HEK293 (cell line): ENCODE results near the gene CAT.

Source experiments
- CTCF ChIA-PET: fragments of 350-600 bp; formaldehyde crosslinking; extraction: SDS; loops from one replicate; lab custom pipeline; 2021; ENCODE audit warnings: antibody characterized with exemption; lab: Yijun Ruan, JAX
- POLR2A ChIA-PET: fragments of 300-600 bp; formaldehyde crosslinking; extraction: SDS; loops from one replicate; lab custom pipeline; 2020; ENCODE audit warnings: antibody characterized with exemption, inconsistent platforms; lab: Yijun Ruan, JAX
- H3K27ac ChIP-seq: fragments of 200-500 bp; sonication (Bioruptor generic); 2 replicates; pipeline ENCODE4 v1.5.1; 2014; ENCODE audit warnings: low read depth, low read length, control low read depth, inconsistent platforms; ENCODE audit errors: extremely low read depth
- H3K36me3 ChIP-seq, 2 experiments: fragments of 200-500 bp in 1 of 2; sonication (Bioruptor generic) in 1 of 2; 1 replicate in 1 of 2; 2 replicates in 1 of 2; pipeline ENCODE4 v1.5.1; 2014 to 2017; ENCODE audit warnings: inconsistent platforms in 2 of 2, low read length in 2 of 2; ENCODE audit not compliant: control insufficient read depth in 2 of 2, insufficient read depth in 1 of 2
- H3K4me1 ChIP-seq: fragments of 200-500 bp; sonication (Bioruptor generic); 2 replicates; pipeline ENCODE4 v1.5.1; 2014; ENCODE audit warnings: mild to moderate bottlenecking, low read length, inconsistent platforms; ENCODE audit not compliant: control insufficient read depth, insufficient read depth
- H3K4me3 ChIP-seq: 2 replicates; pipeline ENCODE4 v1.5.1; 2011; ENCODE audit warnings: low read depth, mild to moderate bottlenecking, control low read depth, low read length, moderate library complexity
- H3K9me3 ChIP-seq: fragments of 200-500 bp; sonication (Bioruptor generic); 2 replicates; pipeline ENCODE4 v1.5.1; 2014; ENCODE audit warnings: low read depth, low read length, inconsistent platforms; ENCODE audit not compliant: control insufficient read depth, insufficient read depth
- ATF2 ChIP-seq: fragments of 450-650 bp; formaldehyde crosslinking; IDR thresholded peaks from 2 replicates; pipeline ENCODE4 v1.5.1; 2016; ENCODE audit warnings: missing biosample characterization, missing genetic modification characterization, low read depth
- KLF16 ChIP-seq: fragments of 450-650 bp; formaldehyde crosslinking; IDR thresholded peaks from 2 replicates; pipeline ENCODE4 v1.5.1; 2017; ENCODE audit warnings: missing biosample characterization, missing genetic modification characterization
- MYNN ChIP-seq: fragments of 450-650 bp; formaldehyde crosslinking; IDR thresholded peaks from 2 replicates; pipeline ENCODE4 v1.5.1; 2016; ENCODE audit warnings: missing biosample characterization, missing genetic modification characterization, borderline replicate concordance
- SCRT1 ChIP-seq: fragments of 450-650 bp; formaldehyde crosslinking; IDR thresholded peaks from 2 replicates; pipeline ENCODE4 v1.5.1; 2016; ENCODE audit warnings: missing biosample characterization, missing genetic modification characterization, borderline replicate concordance
- WT1 ChIP-seq: fragments of 450-650 bp; formaldehyde crosslinking; IDR thresholded peaks from 2 replicates; pipeline ENCODE4 v1.5.1; 2016; ENCODE audit warnings: missing biosample characterization, missing genetic modification characterization
- YY1 ChIP-seq: fragments of 450-650 bp; formaldehyde crosslinking; IDR thresholded peaks from 2 replicates; pipeline ENCODE4 v1.5.1; 2018; ENCODE audit warnings: missing biosample characterization, missing genetic modification characterization
- ZFHX2 ChIP-seq: fragments of 450-650 bp; formaldehyde crosslinking; conservative IDR thresholded peaks from 2 replicates; pipeline ENCODE4 v1.5.1; 2016; ENCODE audit warnings: missing biosample characterization, missing genetic modification characterization
- ZNF138 ChIP-seq: fragments of 450-650 bp; formaldehyde crosslinking; IDR thresholded peaks from 2 replicates; pipeline ENCODE4 v1.5.1; 2016; ENCODE audit warnings: missing biosample characterization, missing genetic modification characterization, borderline replicate concordance
- ZNF18 ChIP-seq: fragments of 450-650 bp; formaldehyde crosslinking; IDR thresholded peaks from 2 replicates; pipeline ENCODE4 v1.5.1; 2016; ENCODE audit warnings: missing biosample characterization, missing genetic modification characterization
- ZNF473 ChIP-seq: fragments of 450-650 bp; formaldehyde crosslinking; IDR thresholded peaks from 2 replicates; pipeline ENCODE4 v1.5.1; 2017; ENCODE audit warnings: missing biosample characterization, missing genetic modification characterization
- ZNF514 ChIP-seq: fragments of 450-650 bp; formaldehyde crosslinking; IDR thresholded peaks from 2 replicates; pipeline ENCODE4 v1.5.1; 2016; ENCODE audit warnings: missing biosample characterization, missing genetic modification characterization
- ZNF548 ChIP-seq: fragments of 450-650 bp; formaldehyde crosslinking; IDR thresholded peaks from 2 replicates; pipeline ENCODE4 v1.5.1; 2016; ENCODE audit warnings: missing biosample characterization, missing genetic modification characterization
- ZNF561 ChIP-seq: fragments of 450-650 bp; IDR thresholded peaks from 2 replicates; pipeline ENCODE4 v1.5.1; 2018; ENCODE audit warnings: missing biosample characterization, missing genetic modification characterization, borderline replicate concordance
- ZNF626 ChIP-seq: fragments of 450-650 bp; sonication (Bioruptor Pico); formaldehyde crosslinking; IDR thresholded peaks from 2 replicates; pipeline ENCODE4 v1.5.1; 2018; ENCODE audit warnings: missing biosample characterization, missing genetic modification characterization, inconsistent platforms
- ZNF645 ChIP-seq: fragments of 450-650 bp; formaldehyde crosslinking; IDR thresholded peaks from 2 replicates; pipeline ENCODE4; 2016; ENCODE audit warnings: missing biosample characterization, missing genetic modification characterization
- ZNF76 ChIP-seq: fragments of 450-650 bp; formaldehyde crosslinking; IDR thresholded peaks from 2 replicates; pipeline ENCODE4; 2016; ENCODE audit warnings: low read depth, missing biosample characterization, missing genetic modification characterization, borderline replicate concordance
- ZNF768 ChIP-seq: fragments of 450-650 bp; formaldehyde crosslinking; IDR thresholded peaks from 2 replicates; pipeline ENCODE4 v1.5.1; 2018; ENCODE audit warnings: missing biosample characterization, mild to moderate bottlenecking, missing genetic modification characterization
- ZSCAN5A ChIP-seq: fragments of 450-650 bp; formaldehyde crosslinking; IDR thresholded peaks from 2 replicates; pipeline ENCODE4 v1.5.1; 2016; ENCODE audit warnings: missing biosample characterization, missing genetic modification characterization

Gene CAT

GRCh38 chr11:34502949-34503348 is 64.2 kb downstream of the CAT start:
- Histone ChIP-seq H3K9me3 (no peaks in the 10 kb centered on the region), H3K27ac (no peak overlapping the region), H3K4me3 (no peak overlapping the region), H3K4me1 (no peaks in the 10 kb centered on the region), H3K36me3 (no peaks in the 10 kb centered on the region)
- TF ChIP-seq ZFHX2 (tag by site-specific recombination), result no peak
- TF ChIP-seq ZNF548 (tag by site-specific recombination), result no peak
- no peak for TF ChIP-seq ATF2 (tag by site-specific recombination)
- TF ChIP-seq ZNF514 (tag by site-specific recombination), result no peak
- no peak for TF ChIP-seq ZNF626 (tag by site-specific recombination)
- TF ChIP-seq ZNF76 (tag by site-specific recombination), result no peak
- TF ChIP-seq YY1, result no peak
- TF ChIP-seq SCRT1, result no peak
- no peak for TF ChIP-seq ZNF768 (tag by site-specific recombination)
- no peak for TF ChIP-seq ZNF645 (tag by site-specific recombination)
- TF ChIP-seq ZNF561, result no peak
- no peak for TF ChIP-seq KLF16 (tag by site-specific recombination)
- TF ChIP-seq ZNF18 (tag by site-specific recombination), result no peak
- TF ChIP-seq ZNF138 (tag by site-specific recombination), result no peak
- no peak for TF ChIP-seq MYNN (tag by site-specific recombination)
- no peak for TF ChIP-seq ZSCAN5A (tag by site-specific recombination)
- ChIA-PET CTCF (interaction anchor here (1.2 to 4.0 kb wide), 4 partner anchors 8 to 132 kb away, joined by 3 to 14 read pairs (median 5); no protein-coding TSS in a partner anchor), POLR2A (no interaction called here)

- Histone ChIP-seq H3K4me1 (no peaks in the 10 kb centered on the region), H3K4me3 (no peak overlapping the region), H3K36me3 (no peaks in the 10 kb centered on the region), H3K9me3 (no peaks in the 10 kb centered on the region), H3K27ac (no peak overlapping the region)
- ChIA-PET POLR2A (no interaction called here), CTCF (interaction anchor here (0.7 kb wide), 1 partner anchor 409 kb away, joined by 3 read pairs; no protein-coding TSS in a partner anchor)
- TF ChIP-seq ZNF473 (tag by site-specific recombination) (no peak), WT1 (tag by site-specific recombination) (no peak), ZSCAN5A (tag by site-specific recombination) (no peak)
These were observed 67.1 kb downstream of the CAT start for GRCh38 chr11:34505874-34506273.
